ENCODE measurements around the gene C10orf67.

DNA sequence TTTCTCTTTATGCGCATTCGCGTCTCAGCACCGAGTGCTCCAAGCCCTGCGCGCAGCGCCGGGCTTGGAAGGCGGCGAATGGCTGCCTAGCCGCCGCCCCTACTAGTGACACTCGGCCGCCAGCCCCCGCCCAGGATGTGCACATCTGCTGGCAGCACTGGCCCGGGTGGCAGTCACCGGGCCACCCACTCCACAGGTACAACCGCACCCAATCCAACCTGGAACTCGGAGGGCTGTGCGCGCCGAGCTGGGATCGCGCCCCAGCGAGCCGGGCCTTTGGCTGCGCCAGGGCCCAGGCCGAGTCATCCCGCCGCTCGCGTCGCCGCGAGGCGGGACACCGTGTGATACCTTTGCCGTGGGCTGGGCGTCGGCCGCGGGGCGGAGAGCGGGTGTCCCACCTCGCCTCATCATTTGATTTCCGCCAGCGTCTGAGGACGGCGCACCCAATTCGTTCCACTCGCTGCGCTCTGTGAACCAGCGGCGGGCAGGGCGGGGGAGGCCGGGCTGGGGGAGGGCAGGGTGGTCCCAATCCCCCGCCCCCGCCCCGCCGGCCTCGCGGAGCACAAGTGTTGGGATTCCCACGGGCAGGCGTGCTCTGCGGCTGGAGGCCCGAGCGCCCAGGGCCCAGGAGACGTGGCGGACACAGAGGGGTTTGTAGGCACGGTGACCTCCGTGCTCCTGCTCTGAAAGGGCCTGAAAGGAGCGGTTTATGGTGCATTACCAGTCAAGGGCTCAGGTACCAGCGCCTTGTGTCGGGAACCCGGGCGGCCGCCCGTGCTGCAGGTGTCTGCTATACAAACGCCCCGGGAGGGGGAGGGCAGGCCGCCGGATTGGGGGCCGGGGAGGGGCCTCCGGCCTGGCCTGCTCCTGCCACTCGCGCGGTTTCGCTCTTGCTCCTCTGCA, 170.3 kb downstream of the C10orf67 start:
- TF ChIP-seq CEBPB (IDR thresholded peaks at IDR 0.05) (no peak), EP300 (IDR thresholded peaks at IDR 0.05; ENCODE audit: borderline replicate concordance) (no peak), EGR1 (IDR thresholded peaks at IDR 0.05) (no peak), CREB1 (IDR thresholded peaks at IDR 0.05; ENCODE audit: low read depth) (no peak), YY1 (IDR thresholded peaks at IDR 0.05; ENCODE audit: low read depth) (no peak), RAD21 (IDR thresholded peaks at IDR 0.05; ENCODE audit: low read depth) (no peak), TCF12 (IDR thresholded peaks at IDR 0.05; ENCODE audit: low read depth) (no peak), TAF1 (IDR thresholded peaks at IDR 0.05; ENCODE audit: low read depth) (no peak), FOXM1 (IDR thresholded peaks at IDR 0.05; ENCODE audit: borderline replicate concordance, low read depth) (no peak), TEAD4 (IDR thresholded peaks at IDR 0.05) (no peak)
- TF ChIP-seq, protein P1, sequence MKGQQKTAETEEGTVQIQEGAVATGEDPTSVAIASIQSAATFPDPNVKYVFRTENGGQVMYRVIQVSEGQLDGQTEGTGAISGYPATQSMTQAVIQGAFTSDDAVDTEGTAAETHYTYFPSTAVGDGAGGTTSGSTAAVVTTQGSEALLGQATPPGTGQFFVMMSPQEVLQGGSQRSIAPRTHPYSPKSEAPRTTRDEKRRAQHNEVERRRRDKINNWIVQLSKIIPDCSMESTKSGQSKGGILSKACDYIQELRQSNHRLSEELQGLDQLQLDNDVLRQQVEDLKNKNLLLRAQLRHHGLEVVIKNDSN (IDR thresholded peaks at IDR 0.05): no peak
- TF ChIP-seq, protein P2, sequence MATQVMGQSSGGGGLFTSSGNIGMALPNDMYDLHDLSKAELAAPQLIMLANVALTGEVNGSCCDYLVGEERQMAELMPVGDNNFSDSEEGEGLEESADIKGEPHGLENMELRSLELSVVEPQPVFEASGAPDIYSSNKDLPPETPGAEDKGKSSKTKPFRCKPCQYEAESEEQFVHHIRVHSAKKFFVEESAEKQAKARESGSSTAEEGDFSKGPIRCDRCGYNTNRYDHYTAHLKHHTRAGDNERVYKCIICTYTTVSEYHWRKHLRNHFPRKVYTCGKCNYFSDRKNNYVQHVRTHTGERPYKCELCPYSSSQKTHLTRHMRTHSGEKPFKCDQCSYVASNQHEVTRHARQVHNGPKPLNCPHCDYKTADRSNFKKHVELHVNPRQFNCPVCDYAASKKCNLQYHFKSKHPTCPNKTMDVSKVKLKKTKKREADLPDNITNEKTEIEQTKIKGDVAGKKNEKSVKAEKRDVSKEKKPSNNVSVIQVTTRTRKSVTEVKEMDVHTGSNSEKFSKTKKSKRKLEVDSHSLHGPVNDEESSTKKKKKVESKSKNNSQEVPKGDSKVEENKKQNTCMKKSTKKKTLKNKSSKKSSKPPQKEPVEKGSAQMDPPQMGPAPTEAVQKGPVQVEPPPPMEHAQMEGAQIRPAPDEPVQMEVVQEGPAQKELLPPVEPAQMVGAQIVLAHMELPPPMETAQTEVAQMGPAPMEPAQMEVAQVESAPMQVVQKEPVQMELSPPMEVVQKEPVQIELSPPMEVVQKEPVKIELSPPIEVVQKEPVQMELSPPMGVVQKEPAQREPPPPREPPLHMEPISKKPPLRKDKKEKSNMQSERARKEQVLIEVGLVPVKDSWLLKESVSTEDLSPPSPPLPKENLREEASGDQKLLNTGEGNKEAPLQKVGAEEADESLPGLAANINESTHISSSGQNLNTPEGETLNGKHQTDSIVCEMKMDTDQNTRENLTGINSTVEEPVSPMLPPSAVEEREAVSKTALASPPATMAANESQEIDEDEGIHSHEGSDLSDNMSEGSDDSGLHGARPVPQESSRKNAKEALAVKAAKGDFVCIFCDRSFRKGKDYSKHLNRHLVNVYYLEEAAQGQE (IDR thresholded peaks at IDR 0.05; ENCODE audit: low read depth): no peak

Data from Ishikawa (cell line).